ENCODE measurements around the gene OR1N1. TPM values are rescaled to one million over a fixed set of nuclear protein-coding genes. Genes with fewer than 3 reads are reported as not detected.

Gene OR1N1
- total RNA-seq, 1 experiment from 2014 or later = not detected

DNA sequence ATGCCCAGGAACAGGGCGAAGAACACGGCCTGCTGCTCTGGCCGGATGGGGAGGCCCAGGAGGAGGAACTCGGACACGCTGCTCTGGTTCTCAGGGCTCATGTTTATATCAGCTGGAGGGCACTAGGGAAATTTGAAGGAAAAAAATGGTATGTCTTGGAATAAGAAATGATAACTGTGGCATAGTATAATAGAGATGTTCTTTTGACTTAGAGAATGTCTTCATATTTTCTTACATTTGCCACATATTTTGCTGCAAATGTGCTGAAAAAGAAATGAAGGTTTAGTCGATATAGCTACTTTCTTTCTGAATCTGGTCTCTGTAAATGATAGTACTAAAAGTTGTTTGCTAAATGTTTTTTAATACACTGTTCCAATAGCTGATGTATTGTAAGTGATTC, 49.3 kb downstream of the OR1N1 start, which contains the start of gene OR1J1:
Gene OR1J1 (minus strand): TSS at position 101 of the 400 bp plus-strand sequence. CDS start 0 bp downstream, at position 101.
- in situ Hi-C loops (cut with HindIII; ENCODE audit: low sequenced_read_pairs) = no loop called here
- DNase-seq (ENCODE audit: low spot score) = no peak

DNA sequence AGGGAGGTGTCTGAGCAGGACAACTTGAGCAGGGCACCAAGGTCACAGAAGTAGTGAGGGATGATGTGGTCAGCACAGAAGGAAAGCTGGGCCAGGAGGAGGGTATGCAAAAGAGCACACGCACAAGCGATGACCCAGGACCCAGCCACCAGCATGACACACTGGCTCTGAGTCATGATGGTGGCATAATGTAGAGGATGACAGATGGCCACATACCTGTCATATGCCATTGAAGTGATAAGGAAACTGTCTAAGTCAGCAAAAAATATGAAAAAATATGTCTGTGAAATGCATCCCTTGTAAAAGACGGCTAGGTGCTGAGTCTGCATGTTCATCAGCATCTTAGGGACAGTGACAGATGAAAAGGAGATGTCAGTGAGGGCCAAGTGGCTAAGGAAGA, 49.7 kb downstream of the OR1N1 start:
- in situ Hi-C loops (cut with HindIII; ENCODE audit: low sequenced_read_pairs) = no loop called here
- DNase-seq (ENCODE audit: low spot score) = no peak

Other genes with a start within 250 kb of the OR1N1 start
- gene PTGS1, start 156.3 kb downstream of the OR1N1 start, total RNA-seq (2014; rRNA removed; shearing (Covaris generic)) = not detected in 2 replicates
- gene OR1J1, start 49.4 kb downstream of the OR1N1 start, total RNA-seq (2014; rRNA removed; shearing (Covaris generic)) = not detected in 2 replicates
- not detected in 2 replicates for gene OR1J2, start 16.5 kb downstream of the OR1N1 start, total RNA-seq (2014; rRNA removed; shearing (Covaris generic))
- not detected in 2 replicates for gene OR1J4, start 8.2 kb downstream of the OR1N1 start, total RNA-seq (2014; rRNA removed; shearing (Covaris generic))
- not detected in 2 replicates for gene OR1N2, start 25.8 kb upstream of the OR1N1 start, total RNA-seq (2014; rRNA removed; shearing (Covaris generic))
- gene OR1L8, start 56.1 kb upstream of the OR1N1 start, total RNA-seq (2014; rRNA removed; shearing (Covaris generic)) = not detected in 2 replicates
- gene OR1Q1, start 87.4 kb upstream of the OR1N1 start, total RNA-seq (2014; rRNA removed; shearing (Covaris generic)) = not detected in 2 replicates
- not detected in 2 replicates for gene OR1B1, start 130.3 kb upstream of the OR1N1 start, total RNA-seq (2014; rRNA removed; shearing (Covaris generic))
- gene OR1L1, start 134.4 kb upstream of the OR1N1 start, total RNA-seq (2014; rRNA removed; shearing (Covaris generic)) = not detected in 2 replicates
- not detected in 2 replicates for gene OR1L3, start 147.8 kb upstream of the OR1N1 start, total RNA-seq (2014; rRNA removed; shearing (Covaris generic))
- not detected in 2 replicates for gene OR1L4, start 196.7 kb upstream of the OR1N1 start, total RNA-seq (2014; rRNA removed; shearing (Covaris generic))
- not detected in 2 replicates for gene OR1L6, start 215.0 kb upstream of the OR1N1 start, total RNA-seq (2014; rRNA removed; shearing (Covaris generic))

Data from G401 (cell line).